ENCODE results near the gene OSBPL1A. TPM values are rescaled to one million over a fixed set of nuclear protein-coding genes. Genes with fewer than 3 reads are reported as not detected.

Gene OSBPL1A
- total and polyA plus RNA-seq, 2 of the 8 experiments (the other 6 are each of a cell fraction or from before 2014, with no cell fraction given): 53.2 to 74.9 TPM

- no peak for TF ChIP-seq CBX8 (IDR thresholded peaks at IDR 0.05; ENCODE audit: borderline replicate concordance, low read depth, low read length)
- no peak for TF ChIP-seq CHD2 (IDR thresholded peaks at IDR 0.05; ENCODE audit: low read length)
- TF ChIP-seq E2F6 (IDR thresholded peaks at IDR 0.05): no peak
- TF ChIP-seq SP2 (IDR thresholded peaks at IDR 0.05; ENCODE audit: low read length): no peak
Observed at GRCh38 chr18:24204904-24205303, 192.7 kb downstream of the OSBPL1A start (continued).
